HEK293 (cell line): ENCODE measurements around the gene VAMP8.

Experiments
- CTCF ChIA-PET: fragments of 350-600 bp; formaldehyde crosslinking; extraction: SDS; loops from one replicate; lab custom pipeline; 2021; ENCODE audit warnings: antibody characterized with exemption; lab: Yijun Ruan, JAX
- POLR2A ChIA-PET: fragments of 300-600 bp; formaldehyde crosslinking; extraction: SDS; loops from one replicate; lab custom pipeline; 2020; ENCODE audit warnings: antibody characterized with exemption, inconsistent platforms; lab: Yijun Ruan, JAX
- H3K27ac ChIP-seq: fragments of 200-500 bp; sonication (Bioruptor generic); 2 replicates; pipeline ENCODE4 v1.5.1; 2014; ENCODE audit warnings: low read depth, low read length, control low read depth, inconsistent platforms; ENCODE audit errors: extremely low read depth
- H3K36me3 ChIP-seq, 2 experiments: fragments of 200-500 bp in 1 of 2; sonication (Bioruptor generic) in 1 of 2; 1 replicate in 1 of 2; 2 replicates in 1 of 2; pipeline ENCODE4 v1.5.1; 2014 to 2017; ENCODE audit warnings: inconsistent platforms in 2 of 2, low read length in 2 of 2; ENCODE audit not compliant: control insufficient read depth in 2 of 2, insufficient read depth in 1 of 2
- H3K4me1 ChIP-seq: fragments of 200-500 bp; sonication (Bioruptor generic); 2 replicates; pipeline ENCODE4 v1.5.1; 2014; ENCODE audit warnings: mild to moderate bottlenecking, low read length, inconsistent platforms; ENCODE audit not compliant: control insufficient read depth, insufficient read depth
- H3K4me3 ChIP-seq: 2 replicates; pipeline ENCODE4 v1.5.1; 2011; ENCODE audit warnings: low read depth, mild to moderate bottlenecking, control low read depth, low read length, moderate library complexity
- H3K9me3 ChIP-seq: fragments of 200-500 bp; sonication (Bioruptor generic); 2 replicates; pipeline ENCODE4 v1.5.1; 2014; ENCODE audit warnings: low read depth, low read length, inconsistent platforms; ENCODE audit not compliant: control insufficient read depth, insufficient read depth
- KLF8 ChIP-seq: fragments of 450-650 bp; formaldehyde crosslinking; IDR thresholded peaks from 2 replicates; pipeline ENCODE4 v1.5.1; 2016; ENCODE audit warnings: missing biosample characterization, missing genetic modification characterization
- MYNN ChIP-seq: fragments of 450-650 bp; formaldehyde crosslinking; IDR thresholded peaks from 2 replicates; pipeline ENCODE4 v1.5.1; 2016; ENCODE audit warnings: missing biosample characterization, missing genetic modification characterization, borderline replicate concordance
- MZF1 ChIP-seq: fragments of 450-650 bp; formaldehyde crosslinking; IDR thresholded peaks from 2 replicates; pipeline ENCODE4 v1.5.1; 2017; ENCODE audit warnings: missing biosample characterization, missing genetic modification characterization, borderline replicate concordance
- SP7 ChIP-seq: fragments of 450-650 bp; formaldehyde crosslinking; IDR thresholded peaks from 2 replicates; pipeline ENCODE4 v1.5.1; 2016; ENCODE audit warnings: missing biosample characterization, missing genetic modification characterization
- ZBTB17 ChIP-seq: fragments of 450-650 bp; formaldehyde crosslinking; IDR thresholded peaks from 2 replicates; pipeline ENCODE4 v1.5.1; 2016; ENCODE audit warnings: missing biosample characterization, missing genetic modification characterization
- ZBTB8A ChIP-seq: fragments of 450-650 bp; formaldehyde crosslinking; IDR thresholded peaks from 2 replicates; pipeline ENCODE4 v1.5.1; 2016; ENCODE audit warnings: missing biosample characterization, missing genetic modification characterization
- ZFHX2 ChIP-seq: fragments of 450-650 bp; formaldehyde crosslinking; conservative IDR thresholded peaks from 2 replicates; pipeline ENCODE4 v1.5.1; 2016; ENCODE audit warnings: missing biosample characterization, missing genetic modification characterization
- ZNF133 ChIP-seq: fragments of 450-650 bp; formaldehyde crosslinking; IDR thresholded peaks from 2 replicates; pipeline ENCODE4 v1.5.1; 2016; ENCODE audit warnings: missing biosample characterization, missing genetic modification characterization
- ZNF175 ChIP-seq: fragments of 450-650 bp; formaldehyde crosslinking; IDR thresholded peaks from 2 replicates; pipeline ENCODE4 v1.5.1; 2016; ENCODE audit warnings: missing biosample characterization, missing genetic modification characterization
- ZNF362 ChIP-seq: fragments of 450-650 bp; formaldehyde crosslinking; IDR thresholded peaks from 2 replicates; pipeline ENCODE4 v1.5.1; 2016; ENCODE audit warnings: missing biosample characterization, missing genetic modification characterization
- ZNF426 ChIP-seq: fragments of 450-650 bp; formaldehyde crosslinking; IDR thresholded peaks from 2 replicates; pipeline ENCODE4 v1.5.1; 2017; ENCODE audit warnings: missing biosample characterization, missing genetic modification characterization, mild to moderate bottlenecking, inconsistent platforms, moderate library complexity
- ZNF433 ChIP-seq: fragments of 450-650 bp; formaldehyde crosslinking; IDR thresholded peaks from 2 replicates; pipeline ENCODE4 v1.5.1; 2016; ENCODE audit warnings: missing biosample characterization, missing genetic modification characterization, low read depth
- ZNF48 ChIP-seq: fragments of 450-650 bp; formaldehyde crosslinking; IDR thresholded peaks from 2 replicates; pipeline ENCODE4 v1.5.1; 2016; ENCODE audit warnings: missing biosample characterization, missing genetic modification characterization
- ZNF664 ChIP-seq: fragments of 450-650 bp; formaldehyde crosslinking; IDR thresholded peaks from 2 replicates; pipeline ENCODE4 v1.5.1; 2016; ENCODE audit warnings: missing biosample characterization, missing genetic modification characterization
- ZNF677 ChIP-seq: fragments of 450-650 bp; IDR thresholded peaks from 2 replicates; pipeline ENCODE4 v1.5.0; 2018; ENCODE audit warnings: missing biosample characterization, mild to moderate bottlenecking, missing genetic modification characterization, moderate library complexity
- ZNF747 ChIP-seq: fragments of 450-650 bp; formaldehyde crosslinking; IDR thresholded peaks from 2 replicates; pipeline ENCODE4 v1.5.1; 2016; ENCODE audit warnings: missing biosample characterization, missing genetic modification characterization
- ZNF76 ChIP-seq: fragments of 450-650 bp; formaldehyde crosslinking; IDR thresholded peaks from 2 replicates; pipeline ENCODE4; 2016; ENCODE audit warnings: low read depth, missing biosample characterization, missing genetic modification characterization, borderline replicate concordance
- TF ChIP-seq, protein P1 (sequence below): fragments of 450-650 bp; formaldehyde crosslinking; conservative IDR thresholded peaks from 2 replicates; pipeline ENCODE4 v1.5.1; 2016; ENCODE audit warnings: low read depth, missing biosample characterization, missing genetic modification characterization
- TF ChIP-seq, protein P2 (sequence below): fragments of 450-650 bp; formaldehyde crosslinking; IDR thresholded peaks from 2 replicates; pipeline ENCODE4 v1.5.1; 2016; ENCODE audit warnings: missing biosample characterization, missing genetic modification characterization
- TF ChIP-seq, protein P3 (sequence below): fragments of 450-650 bp; formaldehyde crosslinking; conservative IDR thresholded peaks from 2 replicates; pipeline ENCODE4 v1.5.1; 2016; ENCODE audit warnings: low read depth, missing biosample characterization, missing genetic modification characterization

VAMP8 gene

GRCh38 chr2:85566265-85566664 lies 11.1 kb upstream of the VAMP8 start:
- CTCF ChIA-PET, result no interaction called here
- Histone ChIP-seq H3K4me3 (no peak overlapping the region), H3K36me3 (no peaks in the 10 kb centered on the region), H3K27ac (no peak overlapping the region), H3K4me1 (no peaks in the 10 kb centered on the region), H3K9me3 (no peaks in the 10 kb centered on the region)
- POLR2A ChIA-PET, result no interaction called here
- no peak for TF ChIP-seq ZNF747

DNA sequence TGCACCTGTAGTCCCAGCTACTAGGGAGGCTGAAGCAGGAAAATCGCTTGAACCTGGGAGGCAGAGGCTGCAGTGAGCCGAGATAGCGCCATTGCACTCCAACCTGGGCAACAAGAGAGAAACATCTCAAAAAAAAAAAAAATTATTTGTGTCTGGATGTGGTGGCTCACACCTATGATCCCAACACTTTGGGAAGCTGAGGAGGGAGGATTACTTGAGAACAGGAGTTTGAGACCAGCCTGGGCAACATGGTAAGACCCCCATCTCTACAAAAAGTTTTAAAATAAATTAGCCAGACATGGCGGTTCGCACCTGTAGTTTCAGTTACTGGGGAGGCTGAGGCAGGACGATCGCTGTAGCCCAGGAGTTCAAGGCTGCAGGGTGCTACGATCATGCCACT lies 1.6 kb upstream of the VAMP8 start:
- TF ChIP-seq ZNF48 (tag by site-specific recombination) (no peak), ZNF433 (tag by site-specific recombination) (no peak), ZFHX2 (tag by site-specific recombination) (no peak), ZNF426 (tag by site-specific recombination) (no peak), SP7 (tag by site-specific recombination) (no peak), MZF1 (tag by site-specific recombination) (no peak), MYNN (tag by site-specific recombination) (no peak), ZNF677 (tag by site-specific recombination) (no peak), KLF8 (tag by site-specific recombination) (no peak), ZBTB8A (tag by site-specific recombination) (no peak), ZNF76 (tag by site-specific recombination) (no peak), ZNF133 (tag by site-specific recombination) (no peak), ZNF664 (tag by site-specific recombination) (no peak), ZNF175 (no peak)
- TF ChIP-seq, protein P1, sequence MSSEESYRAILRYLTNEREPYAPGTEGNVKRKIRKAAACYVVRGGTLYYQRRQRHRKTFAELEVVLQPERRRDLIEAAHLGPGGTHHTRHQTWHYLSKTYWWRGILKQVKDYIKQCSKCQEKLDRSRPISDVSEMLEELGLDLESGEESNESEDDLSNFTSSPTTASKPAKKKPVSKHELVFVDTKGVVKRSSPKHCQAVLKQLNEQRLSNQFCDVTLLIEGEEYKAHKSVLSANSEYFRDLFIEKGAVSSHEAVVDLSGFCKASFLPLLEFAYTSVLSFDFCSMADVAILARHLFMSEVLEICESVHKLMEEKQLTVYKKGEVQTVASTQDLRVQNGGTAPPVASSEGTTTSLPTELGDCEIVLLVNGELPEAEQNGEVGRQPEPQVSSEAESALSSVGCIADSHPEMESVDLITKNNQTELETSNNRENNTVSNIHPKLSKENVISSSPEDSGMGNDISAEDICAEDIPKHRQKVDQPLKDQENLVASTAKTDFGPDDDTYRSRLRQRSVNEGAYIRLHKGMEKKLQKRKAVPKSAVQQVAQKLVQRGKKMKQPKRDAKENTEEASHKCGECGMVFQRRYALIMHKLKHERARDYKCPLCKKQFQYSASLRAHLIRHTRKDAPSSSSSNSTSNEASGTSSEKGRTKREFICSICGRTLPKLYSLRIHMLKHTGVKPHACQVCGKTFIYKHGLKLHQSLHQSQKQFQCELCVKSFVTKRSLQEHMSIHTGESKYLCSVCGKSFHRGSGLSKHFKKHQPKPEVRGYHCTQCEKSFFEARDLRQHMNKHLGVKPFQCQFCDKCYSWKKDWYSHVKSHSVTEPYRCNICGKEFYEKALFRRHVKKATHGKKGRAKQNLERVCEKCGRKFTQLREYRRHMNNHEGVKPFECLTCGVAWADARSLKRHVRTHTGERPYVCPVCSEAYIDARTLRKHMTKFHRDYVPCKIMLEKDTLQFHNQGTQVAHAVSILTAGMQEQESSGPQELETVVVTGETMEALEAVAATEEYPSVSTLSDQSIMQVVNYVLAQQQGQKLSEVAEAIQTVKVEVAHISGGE (tag by site-specific recombination), result no peak
- TF ChIP-seq, protein P2, sequence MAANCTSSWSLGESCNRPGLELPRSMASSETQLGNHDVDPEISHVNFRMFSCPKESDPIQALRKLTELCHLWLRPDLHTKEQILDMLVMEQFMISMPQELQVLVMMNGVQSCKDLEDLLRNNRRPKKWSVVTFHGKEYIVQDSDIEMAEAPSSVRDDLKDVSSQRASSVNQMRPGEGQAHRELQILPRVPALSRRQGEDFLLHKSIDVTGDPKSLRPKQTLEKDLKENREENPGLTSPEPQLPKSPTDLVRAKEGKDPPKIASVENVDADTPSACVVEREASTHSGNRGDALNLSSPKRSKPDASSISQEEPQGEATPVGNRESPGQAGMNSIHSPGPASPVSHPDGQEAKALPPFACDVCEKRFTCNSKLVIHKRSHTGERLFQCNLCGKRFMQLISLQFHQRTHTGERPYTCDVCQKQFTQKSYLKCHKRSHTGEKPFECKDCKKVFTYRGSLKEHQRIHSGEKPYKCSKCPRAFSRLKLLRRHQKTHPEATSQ (tag by site-specific recombination), result no peak
- Histone ChIP-seq H3K4me1 (peaks cover 14% of the 10 kb centered on the region), H3K27ac (peak overlapping the region; percentile 9; the same call in 1 of the 2 replicates), H3K36me3 (no peaks in the 10 kb centered on the region; a peak in 1 of 3 replicates), H3K9me3 (no peaks in the 10 kb centered on the region), H3K4me3 (no peak overlapping the region)
- CTCF ChIA-PET, result no interaction called here
- POLR2A ChIA-PET, result interaction anchor here (0.6 to 0.7 kb wide), 2 partner anchors 218 to 377 kb away, joined by 3 read pairs; no protein-coding TSS in a partner anchor

- H3K27ac ChIP-seq, result peak overlapping the region; percentile 56; the same call in 1 of the 2 replicates
- POLR2A ChIA-PET, result interaction anchor here (0.6 to 3.8 kb wide), 14 partner anchors 8 to 223 kb away, joined by 3 to 38 read pairs (median 6); partner anchors contain the start of genes C2orf68, ELMOD3, GGCX and RETSAT
- peak overlapping the region; percentile 55 for H3K4me3 ChIP-seq
- TF ChIP-seq, protein P3, sequence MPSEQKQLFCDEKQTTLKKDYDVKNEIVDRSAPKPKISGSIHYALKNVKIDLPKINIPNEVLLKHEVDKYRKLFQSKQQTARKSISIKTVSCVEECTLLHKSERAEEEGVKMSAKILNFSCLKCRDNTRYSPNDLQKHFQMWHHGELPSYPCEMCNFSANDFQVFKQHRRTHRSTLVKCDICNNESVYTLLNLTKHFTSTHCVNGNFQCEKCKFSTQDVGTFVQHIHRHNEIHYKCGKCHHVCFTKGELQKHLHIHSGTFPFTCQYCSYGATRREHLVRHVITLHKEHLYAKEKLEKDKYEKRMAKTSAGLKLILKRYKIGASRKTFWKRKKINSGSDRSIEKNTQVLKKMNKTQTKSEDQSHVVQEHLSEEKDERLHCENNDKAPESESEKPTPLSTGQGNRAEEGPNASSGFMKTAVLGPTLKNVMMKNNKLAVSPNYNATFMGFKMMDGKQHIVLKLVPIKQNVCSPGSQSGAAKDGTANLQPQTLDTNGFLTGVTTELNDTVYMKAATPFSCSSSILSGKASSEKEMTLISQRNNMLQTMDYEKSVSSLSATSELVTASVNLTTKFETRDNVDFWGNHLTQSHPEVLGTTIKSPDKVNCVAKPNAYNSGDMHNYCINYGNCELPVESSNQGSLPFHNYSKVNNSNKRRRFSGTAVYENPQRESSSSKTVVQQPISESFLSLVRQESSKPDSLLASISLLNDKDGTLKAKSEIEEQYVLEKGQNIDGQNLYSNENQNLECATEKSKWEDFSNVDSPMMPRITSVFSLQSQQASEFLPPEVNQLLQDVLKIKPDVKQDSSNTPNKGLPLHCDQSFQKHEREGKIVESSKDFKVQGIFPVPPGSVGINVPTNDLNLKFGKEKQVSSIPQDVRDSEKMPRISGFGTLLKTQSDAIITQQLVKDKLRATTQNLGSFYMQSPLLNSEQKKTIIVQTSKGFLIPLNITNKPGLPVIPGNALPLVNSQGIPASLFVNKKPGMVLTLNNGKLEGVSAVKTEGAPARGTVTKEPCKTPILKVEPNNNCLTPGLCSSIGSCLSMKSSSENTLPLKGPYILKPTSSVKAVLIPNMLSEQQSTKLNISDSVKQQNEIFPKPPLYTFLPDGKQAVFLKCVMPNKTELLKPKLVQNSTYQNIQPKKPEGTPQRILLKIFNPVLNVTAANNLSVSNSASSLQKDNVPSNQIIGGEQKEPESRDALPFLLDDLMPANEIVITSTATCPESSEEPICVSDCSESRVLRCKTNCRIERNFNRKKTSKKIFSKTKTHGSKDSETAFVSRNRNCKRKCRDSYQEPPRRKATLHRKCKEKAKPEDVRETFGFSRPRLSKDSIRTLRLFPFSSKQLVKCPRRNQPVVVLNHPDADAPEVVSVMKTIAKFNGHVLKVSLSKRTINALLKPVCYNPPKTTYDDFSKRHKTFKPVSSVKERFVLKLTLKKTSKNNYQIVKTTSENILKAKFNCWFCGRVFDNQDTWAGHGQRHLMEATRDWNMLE (tag by site-specific recombination), result no peak
- TF ChIP-seq ZBTB17 (tag by site-specific recombination) (peak; percentile 43), ZNF362 (tag by site-specific recombination) (peak; percentile 91)
Measured at GRCh38 chr2:85577063-85577385, 362 bp upstream of the VAMP8 start.

More at GRCh38 chr2:85577063-85577385, 362 bp upstream of the VAMP8 start:
- Histone ChIP-seq H3K36me3 (peaks cover 0 to 7% of the 10 kb centered on the region in 2 experiments; a peak in 2 of 3 replicates), H3K4me1 (peaks cover 14% of the 10 kb centered on the region), H3K9me3 (no peaks in the 10 kb centered on the region)
- CTCF ChIA-PET, result interaction anchor here (0.6 to 1.3 kb wide), 3 partner anchors 13 to 25 kb away, joined by 3 to 4 read pairs (median 3); partner anchors contain the start of gene RNF181
